B cell (primary cell): ENCODE data around the gene FKBP10. TPM values are rescaled to one million over a fixed set of nuclear protein-coding genes. Genes with fewer than 3 reads are reported as not detected.

Source experiments
- ATAC-seq: fragments of 200-7000 bp; cut with Tn5 transposase; one replicate; pipeline ENCODE4 v1.10.0; 2021; ENCODE audit warnings: low read depth, mild to moderate bottlenecking, moderate number of reproducible peaks, moderate library complexity
- CTCF ChIA-PET: fragments of 350-600 bp; sonication (Branson Sonifier 250); formaldehyde crosslinking; loops from one replicate; lab custom pipeline; 2021; ENCODE audit warnings: antibody characterized with exemption, inconsistent platforms; lab: Charles Lee
- POLR2A ChIA-PET: fragments of 350-600 bp; sonication (Branson Sonifier 250); formaldehyde crosslinking; loops from one replicate; lab custom pipeline; 2021; ENCODE audit warnings: antibody characterized with exemption; lab: Charles Lee
- DNase-seq: peaks from one replicate; pipeline ENCODE4 v3.0.0; 2013
- H2AFZ ChIP-seq: 2 replicates; pipeline ENCODE4 v1.6.1; 2012; ENCODE audit warnings: mild to moderate bottlenecking, low read depth, low read length; ENCODE audit not compliant: insufficient read depth, poor library complexity, severe bottlenecking
- H3K27ac ChIP-seq, 2 donors: 1 replicate in 1 of 2; 2 replicates in 1 of 2; pipeline ENCODE4 v1.5.1; 2012 to 2013; ENCODE audit warnings: low read length in 2 of 2, mild to moderate bottlenecking in 2 of 2, moderate library complexity in 1 of 2
- H3K27me3 ChIP-seq, 4 experiments: fragments of 200-600 bp in 1 of 4; sonication (generic) in 1 of 4; replicated peaks in 1 of 4; 1 replicate in 2 of 4; 2 replicates in 2 of 4; pipeline versions ENCODE4 v1.6.1 to v1.7.0; 2013 to 2016; ENCODE audit warnings: low read length in 3 of 4, mild to moderate bottlenecking in 2 of 4, mixed read lengths in 1 of 4, moderate library complexity in 1 of 4; ENCODE audit not compliant: insufficient read depth in 4 of 4, control insufficient read depth in 3 of 4; ENCODE audit errors: control extremely low read depth in 1 of 4
- H3K36me3 ChIP-seq, 2 experiments: replicated peaks in 1 of 2; 1 replicate in 1 of 2; 2 replicates in 1 of 2; pipeline versions ENCODE4 v1.6.1 to v1.7.1; 2013; ENCODE audit warnings: low read length in 1 of 2; ENCODE audit not compliant: insufficient read depth in 2 of 2, control insufficient read depth in 1 of 2; ENCODE audit errors: control extremely low read depth in 1 of 2, extremely low read depth in 1 of 2
- H3K4me1 ChIP-seq, 2 donors: fragments of 200-600 bp in 1 of 2; sonication (generic) in 1 of 2; 1 replicate in 1 of 2; 2 replicates in 1 of 2; pipeline versions ENCODE4 v1.5.1 to v1.6.1; 2013 to 2017; ENCODE audit warnings: low read length in 2 of 2; ENCODE audit not compliant: control insufficient read depth in 2 of 2, insufficient read depth in 2 of 2
- H3K4me2 ChIP-seq: replicated peaks from 2 replicates; pipeline ENCODE3; 2012; ENCODE audit warnings: mild to moderate bottlenecking, low read depth, low read length; ENCODE audit not compliant: poor library complexity, severe bottlenecking
- H3K4me3 ChIP-seq, 5 experiments: fragments of 200-600 bp in 1 of 5; sonication (generic) in 1 of 5; 1 replicate in 3 of 5; 2 replicates in 2 of 5; pipeline versions ENCODE4 v1.5.1 to v1.7.0; 2011 to 2016; ENCODE audit warnings: low read length in 4 of 5, mild to moderate bottlenecking in 4 of 5, low read depth in 2 of 5, control low read depth in 1 of 5, moderate library complexity in 1 of 5; ENCODE audit not compliant: insufficient read depth in 1 of 5; ENCODE audit errors: control extremely low read depth in 1 of 5, extremely low read depth in 1 of 5
- H3K79me2 ChIP-seq: fragments of 200-600 bp; sonication (generic); one replicate; pipeline ENCODE4 v1.6.0; 2016; ENCODE audit warnings: low read length; ENCODE audit not compliant: control insufficient read depth, insufficient read depth
- H3K9ac ChIP-seq: fragments of 200-600 bp; sonication (generic); 2 replicates; pipeline ENCODE4 v1.6.1; 2017; ENCODE audit warnings: mild to moderate bottlenecking, low read length, moderate library complexity
- H3K9me3 ChIP-seq, 3 donors: one replicate each; pipeline versions ENCODE4 v1.6.1 to v1.7.1; 2013; ENCODE audit warnings: low read length in 2 of 3; ENCODE audit not compliant: control insufficient read depth in 2 of 3, insufficient read depth in 1 of 3; ENCODE audit errors: control extremely low read depth in 1 of 3
- H4K20me1 ChIP-seq: 2 replicates; pipeline ENCODE4 v1.6.0; 2012; ENCODE audit warnings: mild to moderate bottlenecking, low read length; ENCODE audit not compliant: insufficient read depth, control insufficient read depth, poor library complexity, severe bottlenecking
- H3K27ac Mint-ChIP-seq: one replicate; pipeline ENCODE4 v1.8.0; 2021; ENCODE audit warnings: mixed read lengths
- H3K27me3 Mint-ChIP-seq: one replicate; pipeline ENCODE4 v1.8.0; 2021; ENCODE audit warnings: mixed read lengths
- H3K4me1 Mint-ChIP-seq: one replicate; pipeline ENCODE4 v1.8.0; 2021; ENCODE audit warnings: mixed read lengths
- H3K4me3 Mint-ChIP-seq: one replicate; pipeline ENCODE4 v1.8.0; 2021; ENCODE audit warnings: mixed read lengths
- H3K9me3 Mint-ChIP-seq: one replicate; pipeline ENCODE4 v1.8.0; 2022; ENCODE audit warnings: mixed read lengths; ENCODE audit not compliant: insufficient read depth
- EZH2 ChIP-seq: IDR thresholded peaks from 2 replicates; pipeline ENCODE4 v1.6.1; 2012; ENCODE audit warnings: borderline replicate concordance, low read depth, mild to moderate bottlenecking, moderate library complexity, low read length; ENCODE audit not compliant: insufficient read depth, poor library complexity, severe bottlenecking
- WGBS: methylation state at CpG from one replicate; pipeline ENCODE4 v1.1.5; 2013; ENCODE audit warnings: missing lambda C conversion rate; ENCODE audit not compliant: insufficient coverage; 5-methylcytosine and 5-hydroxymethylcytosine counted together
- intact Hi-C: fragments of 100-400 bp; cut with micrococcal nuclease; formaldehyde crosslinking; loops from one replicate; pipeline ENCODE4 v1.10.0; 2022
- polyA plus RNA-seq: library from polyadenylated mRNA; depleted of rRNA; stranded (reverse); fragments of >200 nt; gene quantifications from 2 replicates; pipeline ENCODE4 v1.2.3, GENCODE V29; 2012
- total RNA-seq, 2 donors: library from RNA; stranded (reverse); fragments of 120-200 nt in 1 of 2; gene quantifications; 1 replicate in 1 of 2; 2 replicates in 1 of 2; pipeline versions ENCODE4 v1.2.3 to v1.2.4, GENCODE V29; 2013 to 2022
- TF ChIP-seq, protein P1 (sequence below): fragments of 200-600 bp; IDR thresholded peaks from one replicate; pipeline ENCODE4 v1.8.0; 2022; ENCODE audit warnings: antibody characterized with exemption, mild to moderate bottlenecking

Gene FKBP10
- total and polyA plus RNA-seq, 2 donors (not counting 1 experiment from before 2014, with no cell fraction given) = 0.21 to 0.34 TPM

- Histone ChIP-seq H3K27ac (no peak overlapping the region), H2AFZ (peak overlapping the region; percentile 93), H3K36me3 (no peaks in the 10 kb centered on the region), H3K4me1 (peaks cover 20% of the 10 kb centered on the region in 2 donors), H3K9me3 (no peaks in the 10 kb centered on the region), H3K4me3 (no peak overlapping the region), H3K4me2 (peak overlapping the region; percentile 88), H3K9ac (no peak overlapping the region), H3K79me2 (no peaks in the 10 kb centered on the region), H3K27me3 (peaks cover 0 to 25% (median 5%) of the 10 kb centered on the region in 4 experiments), H4K20me1 (no peaks in the 10 kb centered on the region)
- H3K27me3 Mint-ChIP-seq = peaks cover 6% of the 10 kb centered on the region
- peaks cover 19% of the 10 kb centered on the region for H3K4me1 Mint-ChIP-seq
- peak overlapping the region; percentile 72 for H3K4me3 Mint-ChIP-seq
- H3K27ac Mint-ChIP-seq = no peak overlapping the region
- intact Hi-C loops = no loop called here
- ATAC-seq (no peak), DNase-seq (no peak)
- TF ChIP-seq, protein P1, sequence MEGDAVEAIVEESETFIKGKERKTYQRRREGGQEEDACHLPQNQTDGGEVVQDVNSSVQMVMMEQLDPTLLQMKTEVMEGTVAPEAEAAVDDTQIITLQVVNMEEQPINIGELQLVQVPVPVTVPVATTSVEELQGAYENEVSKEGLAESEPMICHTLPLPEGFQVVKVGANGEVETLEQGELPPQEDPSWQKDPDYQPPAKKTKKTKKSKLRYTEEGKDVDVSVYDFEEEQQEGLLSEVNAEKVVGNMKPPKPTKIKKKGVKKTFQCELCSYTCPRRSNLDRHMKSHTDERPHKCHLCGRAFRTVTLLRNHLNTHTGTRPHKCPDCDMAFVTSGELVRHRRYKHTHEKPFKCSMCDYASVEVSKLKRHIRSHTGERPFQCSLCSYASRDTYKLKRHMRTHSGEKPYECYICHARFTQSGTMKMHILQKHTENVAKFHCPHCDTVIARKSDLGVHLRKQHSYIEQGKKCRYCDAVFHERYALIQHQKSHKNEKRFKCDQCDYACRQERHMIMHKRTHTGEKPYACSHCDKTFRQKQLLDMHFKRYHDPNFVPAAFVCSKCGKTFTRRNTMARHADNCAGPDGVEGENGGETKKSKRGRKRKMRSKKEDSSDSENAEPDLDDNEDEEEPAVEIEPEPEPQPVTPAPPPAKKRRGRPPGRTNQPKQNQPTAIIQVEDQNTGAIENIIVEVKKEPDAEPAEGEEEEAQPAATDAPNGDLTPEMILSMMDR = no peak
- TF ChIP-seq EZH2 = no peak
- POLR2A ChIA-PET = no interaction called here
- H3K9me3 Mint-ChIP-seq = no peaks in the 10 kb centered on the region
- WGBS = 61% methylated on average over 9 of the region's 12 CpGs
- CTCF ChIA-PET = interaction anchor here (3.0 to 3.3 kb wide), 2 partner anchors 12 to 27 kb away, joined by 25 to 27 read pairs; partner anchors contain the start of gene JUP
Observed at GRCh38 chr17:41813152-41813680, 412 bp downstream of the FKBP10 start.

DNA sequence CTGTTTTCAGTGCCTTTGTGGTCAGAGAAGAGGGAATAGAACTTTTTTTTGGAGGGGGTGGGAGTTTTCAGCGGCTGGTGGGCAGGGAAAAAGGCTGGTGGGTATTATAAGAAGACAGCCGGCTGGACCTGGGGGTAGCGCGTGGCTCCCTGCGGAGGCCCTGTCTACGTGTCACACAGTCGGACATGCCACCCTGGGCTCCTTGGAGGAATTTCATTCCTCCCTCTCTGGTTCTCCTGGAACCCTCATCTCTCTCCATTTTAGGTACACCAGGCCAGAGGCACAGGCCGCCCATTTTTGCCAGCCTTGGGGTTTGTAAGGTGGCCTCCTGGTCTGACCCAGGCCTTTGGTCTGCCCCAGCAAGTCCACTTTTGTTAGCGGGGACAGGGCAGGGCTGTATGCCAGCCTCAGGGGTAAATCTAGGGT, 908 bp downstream of the FKBP10 start:
- Mint-ChIP-seq H3K4me3 (peak overlapping the region; percentile 72), H3K27ac (no peak overlapping the region)

More for the DNA sequence above, 908 bp downstream of the FKBP10 start:
- H3K4me2 ChIP-seq = no peak overlapping the region
- H3K4me3 ChIP-seq = no peak overlapping the region
- H3K9ac ChIP-seq = no peak overlapping the region
- no peaks in the 10 kb centered on the region for H3K9me3 Mint-ChIP-seq
- ChIA-PET POLR2A (no interaction called here), CTCF (interaction anchor here (3.0 to 3.3 kb wide), 2 partner anchors 12 to 28 kb away, joined by 25 to 27 read pairs; partner anchors contain the start of gene JUP)
- WGBS = 100% methylated on average over 6 of the region's 9 CpGs
- intact Hi-C loops = no loop called here
- peaks cover 20% of the 10 kb centered on the region in 2 donors for H3K4me1 ChIP-seq
- no peaks in the 10 kb centered on the region for H4K20me1 ChIP-seq
- H2AFZ ChIP-seq = no peak overlapping the region
- H3K36me3 ChIP-seq = no peaks in the 10 kb centered on the region
- H3K27me3 Mint-ChIP-seq = peaks cover 6% of the 10 kb centered on the region
- DNase-seq = no peak
- peaks cover 0 to 25% (median 5%) of the 10 kb centered on the region in 4 experiments for H3K27me3 ChIP-seq
- peaks cover 19% of the 10 kb centered on the region for H3K4me1 Mint-ChIP-seq
- H3K79me2 ChIP-seq = no peaks in the 10 kb centered on the region
- ATAC-seq = no peak
- no peak for TF ChIP-seq EZH2
- TF ChIP-seq, protein P1 = no peak
- no peaks in the 10 kb centered on the region for H3K9me3 ChIP-seq
- H3K27ac ChIP-seq = no peak overlapping the region
